Dendritic cell treated with granulocyte-macrophage colony-stimulating factor and Interleukin-4, amounts not matched to agents 40 ng/mL and 50 ng/mL, for 4 days (primary cell): Measurements from ENCODE around the gene TPPP.

Experiments
- H3K27ac Mint-ChIP-seq: one replicate; pipeline ENCODE4 v1.8.0; 2022; ENCODE audit warnings: mild to moderate bottlenecking, mixed read lengths
- H3K27me3 Mint-ChIP-seq: one replicate; pipeline ENCODE4 v1.8.0; 2022; ENCODE audit warnings: mild to moderate bottlenecking, mixed read lengths
- H3K36me3 Mint-ChIP-seq: one replicate; pipeline ENCODE4 v1.8.0; 2022; ENCODE audit warnings: low read depth, mixed read lengths
- H3K4me1 Mint-ChIP-seq: one replicate; pipeline ENCODE4 v1.8.0; 2022; ENCODE audit warnings: low read depth, mixed read lengths
- H3K4me3 Mint-ChIP-seq: one replicate; pipeline ENCODE4 v1.8.0; 2022; ENCODE audit warnings: mild to moderate bottlenecking, moderate library complexity, mixed read lengths
- H3K9me3 Mint-ChIP-seq: one replicate; pipeline ENCODE4 v1.8.0; 2022; ENCODE audit warnings: mixed read lengths
- intact Hi-C: fragments of 100-400 bp; cut with micrococcal nuclease; formaldehyde crosslinking; loops from one replicate; pipeline ENCODE4 v1.15.0; 2022

The TPPP gene

GRCh38 chr5:658103-658502 is 35.0 kb downstream of the TPPP start:
- no peaks in the 10 kb centered on the region for H3K9me3 Mint-ChIP-seq
- no peaks in the 10 kb centered on the region for H3K27me3 Mint-ChIP-seq
- no peak overlapping the region for H3K27ac Mint-ChIP-seq
- peaks cover 54% of the 10 kb centered on the region for H3K36me3 Mint-ChIP-seq
- no peak overlapping the region for H3K4me3 Mint-ChIP-seq
- intact Hi-C loops = no loop called here
- H3K4me1 Mint-ChIP-seq = no peaks in the 10 kb centered on the region

- Mint-ChIP-seq H3K9me3 (no peaks in the 10 kb centered on the region), H3K36me3 (peaks cover 55% of the 10 kb centered on the region), H3K27me3 (no peaks in the 10 kb centered on the region), H3K4me3 (no peak overlapping the region), H3K27ac (no peak overlapping the region), H3K4me1 (no peaks in the 10 kb centered on the region)
- intact Hi-C loops = no loop called here
Observed at GRCh38 chr5:657570-657969, 35.6 kb downstream of the TPPP start.

- intact Hi-C loops = no loop called here
- no peak overlapping the region for H3K4me3 Mint-ChIP-seq
- no peaks in the 10 kb centered on the region for H3K4me1 Mint-ChIP-seq
- H3K9me3 Mint-ChIP-seq = no peaks in the 10 kb centered on the region
- peaks cover 39% of the 10 kb centered on the region for H3K36me3 Mint-ChIP-seq
- no peaks in the 10 kb centered on the region for H3K27me3 Mint-ChIP-seq
- no peak overlapping the region for H3K27ac Mint-ChIP-seq
Observed at GRCh38 chr5:655406-655805, 37.7 kb downstream of the TPPP start.

- Mint-ChIP-seq H3K9me3 (no peaks in the 10 kb centered on the region), H3K4me3 (no peak overlapping the region), H3K4me1 (no peaks in the 10 kb centered on the region), H3K27ac (no peak overlapping the region), H3K27me3 (no peaks in the 10 kb centered on the region), H3K36me3 (peaks cover 28% of the 10 kb centered on the region)
- intact Hi-C loops = no loop called here
Observed at GRCh38 chr5:654071-654778, 38.9 kb downstream of the TPPP start.

GRCh38 chr5:652773-653350 is 40.3 kb downstream of the TPPP start:
- intact Hi-C loops = no loop called here
- Mint-ChIP-seq H3K9me3 (no peaks in the 10 kb centered on the region), H3K27me3 (no peaks in the 10 kb centered on the region), H3K36me3 (peaks cover 19% of the 10 kb centered on the region), H3K4me1 (no peaks in the 10 kb centered on the region), H3K4me3 (no peak overlapping the region), H3K27ac (no peak overlapping the region)

GRCh38 chr5:652023-652515 is 41.1 kb downstream of the TPPP start:
- Mint-ChIP-seq H3K4me1 (no peaks in the 10 kb centered on the region), H3K4me3 (no peak overlapping the region), H3K36me3 (peaks cover 12% of the 10 kb centered on the region), H3K27ac (no peak overlapping the region), H3K9me3 (no peaks in the 10 kb centered on the region), H3K27me3 (no peaks in the 10 kb centered on the region)
- intact Hi-C loops = no loop called here

- Mint-ChIP-seq H3K36me3 (peaks cover 10% of the 10 kb centered on the region), H3K27ac (no peak overlapping the region), H3K27me3 (no peaks in the 10 kb centered on the region), H3K4me3 (no peak overlapping the region), H3K9me3 (no peaks in the 10 kb centered on the region), H3K4me1 (no peaks in the 10 kb centered on the region)
- intact Hi-C loops = no loop called here
Observed at GRCh38 chr5:651296-652022, 41.7 kb downstream of the TPPP start.

GRCh38 chr5:647727-648126 is 45.4 kb downstream of the TPPP start:
- Mint-ChIP-seq H3K27me3 (no peaks in the 10 kb centered on the region), H3K36me3 (peaks cover 37% of the 10 kb centered on the region), H3K9me3 (no peaks in the 10 kb centered on the region), H3K4me3 (no peak overlapping the region), H3K27ac (no peak overlapping the region), H3K4me1 (no peaks in the 10 kb centered on the region)
- intact Hi-C loops = no loop called here

GRCh38 chr5:647311-647710 is 45.8 kb downstream of the TPPP start:
- intact Hi-C loops = no loop called here
- Mint-ChIP-seq H3K27me3 (no peaks in the 10 kb centered on the region), H3K36me3 (peaks cover 37% of the 10 kb centered on the region), H3K27ac (no peak overlapping the region), H3K4me1 (no peaks in the 10 kb centered on the region), H3K4me3 (no peak overlapping the region), H3K9me3 (no peaks in the 10 kb centered on the region)

GRCh38 chr5:646396-647201 is 46.6 kb downstream of the TPPP start:
- Mint-ChIP-seq H3K36me3 (peaks cover 44% of the 10 kb centered on the region), H3K4me3 (no peak overlapping the region), H3K9me3 (no peaks in the 10 kb centered on the region), H3K4me1 (no peaks in the 10 kb centered on the region), H3K27me3 (no peaks in the 10 kb centered on the region), H3K27ac (no peak overlapping the region)
- intact Hi-C loops = no loop called here

- Mint-ChIP-seq H3K27ac (no peak overlapping the region), H3K36me3 (peaks cover 56% of the 10 kb centered on the region), H3K4me3 (no peak overlapping the region), H3K27me3 (no peaks in the 10 kb centered on the region), H3K4me1 (no peaks in the 10 kb centered on the region), H3K9me3 (no peaks in the 10 kb centered on the region)
- intact Hi-C loops = no loop called here
Observed at GRCh38 chr5:645421-645820, 47.7 kb downstream of the TPPP start.

- no peak overlapping the region for H3K27ac Mint-ChIP-seq
- peaks cover 61% of the 10 kb centered on the region for H3K36me3 Mint-ChIP-seq
- H3K4me3 Mint-ChIP-seq = no peak overlapping the region
- H3K27me3 Mint-ChIP-seq = no peaks in the 10 kb centered on the region
- no peaks in the 10 kb centered on the region for H3K4me1 Mint-ChIP-seq
- no peaks in the 10 kb centered on the region for H3K9me3 Mint-ChIP-seq
- intact Hi-C loops = no loop called here
Observed at GRCh38 chr5:644971-645370, 48.2 kb downstream of the TPPP start.

GRCh38 chr5:644509-644908 is 48.6 kb downstream of the TPPP start:
- H3K4me3 Mint-ChIP-seq = no peak overlapping the region
- H3K36me3 Mint-ChIP-seq = peaks cover 65% of the 10 kb centered on the region
- H3K4me1 Mint-ChIP-seq = no peaks in the 10 kb centered on the region
- H3K9me3 Mint-ChIP-seq = no peaks in the 10 kb centered on the region
- H3K27me3 Mint-ChIP-seq = no peaks in the 10 kb centered on the region
- intact Hi-C loops = no loop called here
- no peak overlapping the region for H3K27ac Mint-ChIP-seq

GRCh38 chr5:643811-644271 is 49.3 kb downstream of the TPPP start:
- Mint-ChIP-seq H3K36me3 (peaks cover 72% of the 10 kb centered on the region), H3K9me3 (no peaks in the 10 kb centered on the region), H3K4me3 (no peak overlapping the region), H3K4me1 (no peaks in the 10 kb centered on the region), H3K27me3 (no peaks in the 10 kb centered on the region), H3K27ac (no peak overlapping the region)
- intact Hi-C loops = no loop called here
